HEK293 (cell line): ENCODE data around the gene COL6A2.

Experiments
- CTCF ChIA-PET: fragments of 350-600 bp; formaldehyde crosslinking; extraction: SDS; loops from one replicate; lab custom pipeline; 2021; ENCODE audit warnings: antibody characterized with exemption; lab: Yijun Ruan, JAX
- POLR2A ChIA-PET: fragments of 300-600 bp; formaldehyde crosslinking; extraction: SDS; loops from one replicate; lab custom pipeline; 2020; ENCODE audit warnings: antibody characterized with exemption, inconsistent platforms; lab: Yijun Ruan, JAX
- H3K27ac ChIP-seq: fragments of 200-500 bp; sonication (Bioruptor generic); 2 replicates; pipeline ENCODE4 v1.5.1; 2014; ENCODE audit warnings: low read depth, low read length, control low read depth, inconsistent platforms; ENCODE audit errors: extremely low read depth
- H3K36me3 ChIP-seq, 2 experiments: fragments of 200-500 bp in 1 of 2; sonication (Bioruptor generic) in 1 of 2; 1 replicate in 1 of 2; 2 replicates in 1 of 2; pipeline ENCODE4 v1.5.1; 2014 to 2017; ENCODE audit warnings: inconsistent platforms in 2 of 2, low read length in 2 of 2; ENCODE audit not compliant: control insufficient read depth in 2 of 2, insufficient read depth in 1 of 2
- H3K4me1 ChIP-seq: fragments of 200-500 bp; sonication (Bioruptor generic); 2 replicates; pipeline ENCODE4 v1.5.1; 2014; ENCODE audit warnings: mild to moderate bottlenecking, low read length, inconsistent platforms; ENCODE audit not compliant: control insufficient read depth, insufficient read depth
- H3K4me3 ChIP-seq: 2 replicates; pipeline ENCODE4 v1.5.1; 2011; ENCODE audit warnings: low read depth, mild to moderate bottlenecking, control low read depth, low read length, moderate library complexity
- H3K9me3 ChIP-seq: fragments of 200-500 bp; sonication (Bioruptor generic); 2 replicates; pipeline ENCODE4 v1.5.1; 2014; ENCODE audit warnings: low read depth, low read length, inconsistent platforms; ENCODE audit not compliant: control insufficient read depth, insufficient read depth
- BCL11B ChIP-seq: fragments of 450-650 bp; formaldehyde crosslinking; IDR thresholded peaks from 2 replicates; pipeline ENCODE4 v1.5.1; 2016; ENCODE audit warnings: low read depth, missing biosample characterization, missing genetic modification characterization
- EGR2 ChIP-seq: fragments of 450-650 bp; formaldehyde crosslinking; IDR thresholded peaks from 2 replicates; pipeline ENCODE4 v1.5.1; 2016; ENCODE audit warnings: low read depth, missing biosample characterization, missing genetic modification characterization
- HOXD13 ChIP-seq: sonication (generic); formaldehyde crosslinking; IDR thresholded peaks from 2 replicates; pipeline ENCODE4 v1.8.0; 2022; ENCODE audit warnings: missing genetic modification reagents, borderline replicate concordance
- TSHZ1 ChIP-seq: fragments of 450-650 bp; formaldehyde crosslinking; IDR thresholded peaks from 2 replicates; pipeline ENCODE4 v1.5.1; 2016; ENCODE audit warnings: missing biosample characterization, missing genetic modification characterization, borderline replicate concordance
- WT1 ChIP-seq: fragments of 450-650 bp; formaldehyde crosslinking; IDR thresholded peaks from 2 replicates; pipeline ENCODE4 v1.5.1; 2016; ENCODE audit warnings: missing biosample characterization, missing genetic modification characterization
- ZBTB17 ChIP-seq: fragments of 450-650 bp; formaldehyde crosslinking; IDR thresholded peaks from 2 replicates; pipeline ENCODE4 v1.5.1; 2016; ENCODE audit warnings: missing biosample characterization, missing genetic modification characterization
- ZNF140 ChIP-seq: fragments of 450-650 bp; formaldehyde crosslinking; IDR thresholded peaks from 2 replicates; pipeline ENCODE4 v1.5.1; 2016; ENCODE audit warnings: missing biosample characterization, missing genetic modification characterization
- ZNF311 ChIP-seq: fragments of 450-650 bp; formaldehyde crosslinking; IDR thresholded peaks from 2 replicates; pipeline ENCODE4 v1.5.1; 2017; ENCODE audit warnings: missing biosample characterization, missing genetic modification characterization, borderline replicate concordance
- ZNF341 ChIP-seq: fragments of 450-650 bp; formaldehyde crosslinking; IDR thresholded peaks from 2 replicates; pipeline ENCODE4; 2016; ENCODE audit warnings: low read depth, missing biosample characterization, missing genetic modification characterization
- ZNF394 ChIP-seq: fragments of 450-650 bp; formaldehyde crosslinking; IDR thresholded peaks from 2 replicates; pipeline ENCODE4 v1.5.1; 2016; ENCODE audit warnings: missing biosample characterization, missing genetic modification characterization, mild to moderate bottlenecking, moderate library complexity, borderline replicate concordance
- ZNF529 ChIP-seq: fragments of 450-650 bp; formaldehyde crosslinking; IDR thresholded peaks from 2 replicates; pipeline ENCODE4 v1.5.1; 2017; ENCODE audit warnings: missing genetic modification characterization, missing biosample characterization; ENCODE audit not compliant: insufficient replicate concordance
- ZNF555 ChIP-seq: fragments of 450-650 bp; formaldehyde crosslinking; conservative IDR thresholded peaks from 2 replicates; pipeline ENCODE4 v1.5.1; 2017; ENCODE audit warnings: missing biosample characterization, mild to moderate bottlenecking, missing genetic modification characterization, inconsistent platforms
- ZNF561 ChIP-seq: fragments of 450-650 bp; IDR thresholded peaks from 2 replicates; pipeline ENCODE4 v1.5.1; 2018; ENCODE audit warnings: missing biosample characterization, missing genetic modification characterization, borderline replicate concordance
- ZNF585B ChIP-seq: fragments of 450-650 bp; formaldehyde crosslinking; IDR thresholded peaks from 2 replicates; pipeline ENCODE4 v1.5.1; 2016; ENCODE audit warnings: missing biosample characterization, missing genetic modification characterization
- ZNF600 ChIP-seq: fragments of 450-650 bp; formaldehyde crosslinking; IDR thresholded peaks from 2 replicates; pipeline ENCODE4 v1.5.1; 2016; ENCODE audit warnings: missing biosample characterization, missing genetic modification characterization
- ZSCAN16 ChIP-seq: fragments of 450-650 bp; formaldehyde crosslinking; IDR thresholded peaks from 2 replicates; pipeline ENCODE4 v1.5.1; 2016; ENCODE audit warnings: missing biosample characterization, missing genetic modification characterization
- TF ChIP-seq, protein P1 (sequence below): fragments of 450-650 bp; IDR thresholded peaks from 2 replicates; pipeline ENCODE4 v1.5.1; 2018; ENCODE audit warnings: missing biosample characterization, missing genetic modification characterization
- TF ChIP-seq, protein P2 (sequence below): fragments of 450-650 bp; formaldehyde crosslinking; IDR thresholded peaks from 2 replicates; pipeline ENCODE4 v1.5.1; 2016; ENCODE audit warnings: missing biosample characterization, missing genetic modification characterization
- TF ChIP-seq, protein P3 (sequence below): fragments of 450-650 bp; formaldehyde crosslinking; IDR thresholded peaks from 2 replicates; pipeline ENCODE4 v1.5.1; 2016; ENCODE audit warnings: missing biosample characterization, missing genetic modification characterization

Gene COL6A2

DNA sequence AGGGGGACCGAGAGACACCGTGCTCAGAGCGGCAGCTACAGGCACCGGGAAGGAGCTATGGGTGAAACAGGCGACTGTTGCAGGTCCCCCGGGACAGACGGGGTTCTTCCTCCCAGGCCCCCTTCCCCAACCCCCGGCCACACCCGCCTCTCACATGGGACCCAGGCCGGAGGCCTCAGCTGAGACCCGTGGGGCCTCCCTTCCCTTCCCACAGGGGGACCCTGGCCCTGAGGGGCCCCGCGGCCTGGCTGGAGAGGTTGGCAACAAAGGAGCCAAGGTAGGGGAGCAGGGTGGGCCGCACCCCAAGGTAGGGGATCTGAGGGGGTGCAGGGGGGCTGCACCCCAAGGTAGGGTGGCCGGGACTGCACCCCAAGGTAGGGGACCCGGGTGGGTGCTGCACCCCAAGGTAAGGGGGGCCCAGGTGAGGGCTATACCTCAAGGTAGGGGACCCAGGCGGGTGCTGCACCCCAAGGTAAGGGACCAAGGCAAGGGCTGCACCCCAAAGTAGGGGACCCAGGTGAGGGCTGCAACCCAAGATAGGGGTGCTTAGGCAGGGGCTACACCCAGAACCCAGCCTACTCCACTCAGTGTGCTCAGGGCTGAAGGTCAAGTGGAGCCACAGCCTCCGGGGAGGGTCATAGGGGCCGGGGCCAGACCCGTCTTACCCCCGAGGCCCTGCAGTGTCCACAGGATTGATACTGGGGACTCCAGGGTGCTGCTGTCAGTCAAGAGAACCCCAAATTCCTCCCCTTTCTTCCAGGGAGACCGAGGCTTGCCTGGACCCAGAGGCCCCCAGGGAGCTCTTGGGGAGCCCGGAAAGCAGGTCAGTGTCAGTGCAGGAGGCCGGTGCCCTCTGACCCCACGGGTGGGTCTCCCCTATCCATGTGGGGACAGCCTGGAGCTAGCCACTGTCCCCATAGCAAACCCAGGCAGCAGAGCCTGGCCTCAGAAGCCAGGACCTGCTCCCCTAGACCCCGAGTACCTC is 22.7 kb downstream of the COL6A2 start (continued):
- TF ChIP-seq TSHZ1 (tag by site-specific recombination) (no peak), BCL11B (tag by site-specific recombination) (peak; percentile 56; the same call in 1 of the 2 replicates), HOXD13 (CRISPR knock-in tag) (no peak), ZNF585B (tag by site-specific recombination) (no peak), ZNF140 (tag by site-specific recombination) (no peak), ZNF529 (tag by site-specific recombination) (no peak)
- TF ChIP-seq, protein P1, sequence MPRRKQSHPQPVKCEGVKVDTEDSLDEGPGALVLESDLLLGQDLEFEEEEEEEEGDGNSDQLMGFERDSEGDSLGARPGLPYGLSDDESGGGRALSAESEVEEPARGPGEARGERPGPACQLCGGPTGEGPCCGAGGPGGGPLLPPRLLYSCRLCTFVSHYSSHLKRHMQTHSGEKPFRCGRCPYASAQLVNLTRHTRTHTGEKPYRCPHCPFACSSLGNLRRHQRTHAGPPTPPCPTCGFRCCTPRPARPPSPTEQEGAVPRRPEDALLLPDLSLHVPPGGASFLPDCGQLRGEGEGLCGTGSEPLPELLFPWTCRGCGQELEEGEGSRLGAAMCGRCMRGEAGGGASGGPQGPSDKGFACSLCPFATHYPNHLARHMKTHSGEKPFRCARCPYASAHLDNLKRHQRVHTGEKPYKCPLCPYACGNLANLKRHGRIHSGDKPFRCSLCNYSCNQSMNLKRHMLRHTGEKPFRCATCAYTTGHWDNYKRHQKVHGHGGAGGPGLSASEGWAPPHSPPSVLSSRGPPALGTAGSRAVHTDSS, result no peak

DNA sequence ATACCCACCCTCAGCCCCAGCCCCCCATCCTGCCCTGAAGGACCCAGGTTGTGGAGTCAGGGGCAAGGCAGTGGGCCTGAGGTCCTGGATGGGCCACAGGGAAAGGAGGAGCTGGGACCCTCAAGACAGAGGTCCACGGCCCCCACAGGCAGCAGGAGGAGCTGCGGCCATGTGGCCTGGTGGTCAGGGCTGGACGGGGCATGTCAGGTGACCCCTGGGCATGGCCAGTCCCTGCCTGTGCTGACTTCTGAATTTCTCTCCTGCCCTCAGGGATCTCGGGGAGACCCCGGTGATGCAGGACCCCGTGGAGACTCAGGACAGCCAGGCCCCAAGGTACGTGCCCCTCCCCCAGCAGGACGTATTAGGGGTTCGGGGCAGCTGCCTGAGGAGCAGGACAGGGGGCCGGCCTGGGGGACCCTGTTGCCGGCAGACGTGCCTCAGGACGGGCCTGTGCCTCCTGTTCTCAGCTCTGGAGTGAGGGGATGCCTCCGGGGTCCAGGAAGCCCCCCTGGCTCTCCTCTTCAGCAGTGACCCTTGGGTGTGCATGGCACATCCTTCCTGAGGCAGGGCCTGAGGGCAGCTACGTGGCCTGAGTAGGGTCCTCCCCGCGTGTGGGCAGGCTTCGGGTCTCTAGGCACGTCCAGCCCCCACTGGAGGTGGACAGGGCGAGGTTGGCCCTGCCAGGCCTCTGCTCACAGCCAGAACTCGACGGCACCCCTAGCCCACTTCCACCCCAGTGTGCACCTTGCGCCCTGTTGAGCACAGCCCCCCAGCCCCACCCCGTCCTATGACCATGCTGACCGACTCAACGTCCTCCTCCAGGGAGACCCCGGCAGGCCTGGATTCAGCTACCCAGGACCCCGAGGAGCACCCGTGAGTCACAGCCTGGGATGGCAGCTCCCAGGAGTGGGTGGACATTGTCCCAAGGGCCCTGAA is 23.6 kb downstream of the COL6A2 start:
- Histone ChIP-seq H3K4me3 (no peak overlapping the region), H3K36me3 (peaks cover 0 to 78% of the 10 kb centered on the region in 2 experiments; a peak in 1 of 3 replicates), H3K27ac (no peak overlapping the region), H3K9me3 (no peaks in the 10 kb centered on the region), H3K4me1 (no peaks in the 10 kb centered on the region)
- ChIA-PET POLR2A (no interaction called here), CTCF (interaction anchor here (0.6 to 0.7 kb wide), 3 partner anchors 143 to 790 kb away, joined by 3 to 7 read pairs (median 3); no protein-coding TSS in a partner anchor)
- no peak for TF ChIP-seq ZNF394 (tag by site-specific recombination)
- TF ChIP-seq WT1 (tag by site-specific recombination), result no peak

DNA sequence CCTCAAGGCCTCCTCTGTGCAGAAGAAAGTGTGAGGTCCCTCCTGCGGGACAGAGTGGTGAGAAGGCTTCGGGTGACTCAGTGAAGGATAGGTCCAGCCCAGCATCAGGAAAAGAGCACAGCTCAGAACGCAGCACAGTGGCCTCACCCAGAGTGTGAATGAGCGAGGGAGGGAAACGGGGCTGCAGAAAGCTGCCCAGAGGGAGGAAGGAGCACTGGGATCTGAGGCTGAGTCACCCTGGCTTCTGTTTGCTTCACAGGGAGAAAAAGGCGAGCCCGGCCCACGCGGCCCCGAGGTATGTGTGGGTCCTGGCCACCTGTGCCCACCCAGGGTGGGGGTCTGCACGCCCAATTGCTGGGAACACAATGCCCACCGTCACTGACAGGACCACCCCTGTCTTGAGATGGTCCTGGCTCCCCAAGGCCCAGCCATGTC is 24.3 kb downstream of the COL6A2 start:
- H3K36me3 ChIP-seq, result peaks cover 0 to 76% of the 10 kb centered on the region in 2 experiments; a peak in 1 of 3 replicates
- ChIA-PET POLR2A (no interaction called here), CTCF (interaction anchor here (0.7 kb wide), 1 partner anchor 203 kb away, joined by 3 read pairs; no protein-coding TSS in a partner anchor)
- no peaks in the 10 kb centered on the region for H3K4me1 ChIP-seq
- no peaks in the 10 kb centered on the region for H3K9me3 ChIP-seq
- no peak overlapping the region for H3K27ac ChIP-seq
- no peak overlapping the region for H3K4me3 ChIP-seq
- TF ChIP-seq, protein P2, sequence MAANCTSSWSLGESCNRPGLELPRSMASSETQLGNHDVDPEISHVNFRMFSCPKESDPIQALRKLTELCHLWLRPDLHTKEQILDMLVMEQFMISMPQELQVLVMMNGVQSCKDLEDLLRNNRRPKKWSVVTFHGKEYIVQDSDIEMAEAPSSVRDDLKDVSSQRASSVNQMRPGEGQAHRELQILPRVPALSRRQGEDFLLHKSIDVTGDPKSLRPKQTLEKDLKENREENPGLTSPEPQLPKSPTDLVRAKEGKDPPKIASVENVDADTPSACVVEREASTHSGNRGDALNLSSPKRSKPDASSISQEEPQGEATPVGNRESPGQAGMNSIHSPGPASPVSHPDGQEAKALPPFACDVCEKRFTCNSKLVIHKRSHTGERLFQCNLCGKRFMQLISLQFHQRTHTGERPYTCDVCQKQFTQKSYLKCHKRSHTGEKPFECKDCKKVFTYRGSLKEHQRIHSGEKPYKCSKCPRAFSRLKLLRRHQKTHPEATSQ (tag by site-specific recombination), result no peak
- TF ChIP-seq EGR2 (tag by site-specific recombination) (peak; percentile 49; the same call in 1 of the 2 replicates), ZSCAN16 (tag by site-specific recombination) (no peak), ZNF341 (tag by site-specific recombination) (no peak), ZNF600 (tag by site-specific recombination) (peak; percentile 66), ZBTB17 (0 out of 2 replicates have a peak, but pooled peaks have one; percentile 22), ZNF555 (tag by site-specific recombination) (no peak), ZNF311 (tag by site-specific recombination) (no peak), ZNF561 (tag by site-specific recombination) (no peak)
- TF ChIP-seq, protein P3, sequence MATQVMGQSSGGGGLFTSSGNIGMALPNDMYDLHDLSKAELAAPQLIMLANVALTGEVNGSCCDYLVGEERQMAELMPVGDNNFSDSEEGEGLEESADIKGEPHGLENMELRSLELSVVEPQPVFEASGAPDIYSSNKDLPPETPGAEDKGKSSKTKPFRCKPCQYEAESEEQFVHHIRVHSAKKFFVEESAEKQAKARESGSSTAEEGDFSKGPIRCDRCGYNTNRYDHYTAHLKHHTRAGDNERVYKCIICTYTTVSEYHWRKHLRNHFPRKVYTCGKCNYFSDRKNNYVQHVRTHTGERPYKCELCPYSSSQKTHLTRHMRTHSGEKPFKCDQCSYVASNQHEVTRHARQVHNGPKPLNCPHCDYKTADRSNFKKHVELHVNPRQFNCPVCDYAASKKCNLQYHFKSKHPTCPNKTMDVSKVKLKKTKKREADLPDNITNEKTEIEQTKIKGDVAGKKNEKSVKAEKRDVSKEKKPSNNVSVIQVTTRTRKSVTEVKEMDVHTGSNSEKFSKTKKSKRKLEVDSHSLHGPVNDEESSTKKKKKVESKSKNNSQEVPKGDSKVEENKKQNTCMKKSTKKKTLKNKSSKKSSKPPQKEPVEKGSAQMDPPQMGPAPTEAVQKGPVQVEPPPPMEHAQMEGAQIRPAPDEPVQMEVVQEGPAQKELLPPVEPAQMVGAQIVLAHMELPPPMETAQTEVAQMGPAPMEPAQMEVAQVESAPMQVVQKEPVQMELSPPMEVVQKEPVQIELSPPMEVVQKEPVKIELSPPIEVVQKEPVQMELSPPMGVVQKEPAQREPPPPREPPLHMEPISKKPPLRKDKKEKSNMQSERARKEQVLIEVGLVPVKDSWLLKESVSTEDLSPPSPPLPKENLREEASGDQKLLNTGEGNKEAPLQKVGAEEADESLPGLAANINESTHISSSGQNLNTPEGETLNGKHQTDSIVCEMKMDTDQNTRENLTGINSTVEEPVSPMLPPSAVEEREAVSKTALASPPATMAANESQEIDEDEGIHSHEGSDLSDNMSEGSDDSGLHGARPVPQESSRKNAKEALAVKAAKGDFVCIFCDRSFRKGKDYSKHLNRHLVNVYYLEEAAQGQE (tag by site-specific recombination), result no peak
